SU-DHL-6 (cell line): ENCODE data around the gene ADCY5.

Source experiments
- H2AFZ ChIP-seq: fragments of 200-600 bp; sonication (generic); 2 replicates; pipeline ENCODE4 v1.6.1; 2014; ENCODE audit warnings: low read depth, mild to moderate bottlenecking, moderate library complexity, mixed read lengths, antibody characterized with exemption, low read length; ENCODE audit not compliant: severe bottlenecking
- H3F3A ChIP-seq: fragments of 200-600 bp; shearing (Covaris generic); 2 replicates; pipeline ENCODE4 v1.6.0; 2016; ENCODE audit warnings: antibody characterized with exemption, mild to moderate bottlenecking; ENCODE audit not compliant: insufficient read depth
- H3K27ac ChIP-seq: fragments of 200-600 bp; sonication (generic); 2 replicates; pipeline ENCODE4 v1.5.1; 2016; ENCODE audit warnings: low read depth, mild to moderate bottlenecking, low read length, moderate library complexity, mixed read lengths
- H3K27me3 ChIP-seq: fragments of 200-600 bp; sonication (generic), shearing (Covaris generic); 2 replicates; pipeline ENCODE4 v1.6.0; 2014; ENCODE audit warnings: mild to moderate bottlenecking, low read length
- H3K36me3 ChIP-seq: fragments of 200-600 bp; sonication (generic); 2 replicates; pipeline ENCODE4 v1.6.1; 2014; ENCODE audit warnings: mild to moderate bottlenecking, low read length, mixed read lengths
- H3K4me2 ChIP-seq: fragments of 300-600, 200-600 bp; shearing (Covaris generic), sonication (generic); 2 replicates; pipeline ENCODE4 v1.6.0; 2014; ENCODE audit warnings: low read length, low read depth, mild to moderate bottlenecking; ENCODE audit not compliant: poor library complexity, severe bottlenecking
- H3K4me3 ChIP-seq: fragments of 200-600 bp; sonication (generic); 2 replicates; pipeline ENCODE4 v1.5.1; 2014; ENCODE audit warnings: antibody characterized with exemption, low read length, mild to moderate bottlenecking, mixed read lengths; ENCODE audit not compliant: insufficient read depth, poor library complexity, severe bottlenecking
- H3K79me2 ChIP-seq: fragments of 200-600 bp; sonication (generic); 2 replicates; pipeline ENCODE4 v1.6.1; 2014; ENCODE audit warnings: mild to moderate bottlenecking, low read length, moderate library complexity; ENCODE audit not compliant: insufficient read depth
- H3K9ac ChIP-seq: fragments of 200-600 bp; sonication (generic); 2 replicates; pipeline ENCODE4 v1.7.0; 2014; ENCODE audit warnings: mild to moderate bottlenecking, low read length
- H3K9me2 ChIP-seq: fragments of 200-600 bp; sonication (generic); replicated peaks from 2 replicates; pipeline ENCODE4 v1.6.1; 2014; ENCODE audit warnings: low read length; ENCODE audit not compliant: insufficient read depth
- H3K9me3 ChIP-seq: fragments of 200-600 bp; sonication (generic); 2 replicates; pipeline ENCODE4 v1.6.1; 2014; ENCODE audit warnings: low read length, mixed read lengths; ENCODE audit not compliant: insufficient read depth
- H4K20me1 ChIP-seq: fragments of 200-600 bp; sonication (generic); 2 replicates; pipeline ENCODE4 v1.6.1; 2014; ENCODE audit warnings: low read depth, mild to moderate bottlenecking, antibody characterized with exemption, low read length, moderate library complexity, mixed read lengths
- CTCF ChIP-seq: fragments of 200-600 bp; sonication (generic); IDR thresholded peaks from one replicate; pipeline ENCODE4 v1.5.1; 2017; ENCODE audit warnings: antibody characterized with exemption, mild to moderate bottlenecking, low read length, moderate library complexity; ENCODE audit not compliant: insufficient read depth, poor library complexity, severe bottlenecking
- EZH2phosphoT487 ChIP-seq: fragments of 200-600 bp; sonication (generic), shearing (Covaris generic); conservative IDR thresholded peaks from 2 replicates; pipeline ENCODE4 v1.6.1; 2018; ENCODE audit warnings: mild to moderate bottlenecking, antibody characterized with exemption, low read length, moderate library complexity, mixed read lengths

Gene ADCY5

GRCh38 chr3:123353850-123354233 lies 95.0 kb downstream of the ADCY5 start:
- H3K4me2 ChIP-seq, result no peak overlapping the region
- no peaks in the 10 kb centered on the region for H3F3A ChIP-seq
- H3K9me3 ChIP-seq, result no peaks in the 10 kb centered on the region
- H4K20me1 ChIP-seq, result no peaks in the 10 kb centered on the region
- no peaks in the 10 kb centered on the region for H3K79me2 ChIP-seq
- no peak overlapping the region for H3K27ac ChIP-seq
- no peaks in the 10 kb centered on the region for H3K27me3 ChIP-seq
- no peaks in the 10 kb centered on the region for H3K9me2 ChIP-seq
- no peak overlapping the region for H2AFZ ChIP-seq
- no peak overlapping the region for H3K9ac ChIP-seq
- no peak overlapping the region for H3K4me3 ChIP-seq
- H3K36me3 ChIP-seq, result no peaks in the 10 kb centered on the region
- TF ChIP-seq EZH2phosphoT487, result no peak
- no peak for TF ChIP-seq CTCF

GRCh38 chr3:123353227-123353849 lies 95.6 kb downstream of the ADCY5 start:
- H3F3A ChIP-seq, result no peaks in the 10 kb centered on the region
- no peak overlapping the region for H2AFZ ChIP-seq
- no peaks in the 10 kb centered on the region for H3K9me3 ChIP-seq
- H3K4me2 ChIP-seq, result no peak overlapping the region
- no peak overlapping the region for H3K27ac ChIP-seq
- no peaks in the 10 kb centered on the region for H3K9me2 ChIP-seq
- no peak overlapping the region for H3K4me3 ChIP-seq
- H3K27me3 ChIP-seq, result no peaks in the 10 kb centered on the region
- H3K36me3 ChIP-seq, result no peaks in the 10 kb centered on the region
- no peak overlapping the region for H3K9ac ChIP-seq
- TF ChIP-seq EZH2phosphoT487 (no peak), CTCF (no peak)
- H4K20me1 ChIP-seq, result no peaks in the 10 kb centered on the region
- no peaks in the 10 kb centered on the region for H3K79me2 ChIP-seq

- Histone ChIP-seq H3K27me3 (no peaks in the 10 kb centered on the region), H3F3A (no peaks in the 10 kb centered on the region), H3K4me2 (no peak overlapping the region), H3K79me2 (no peaks in the 10 kb centered on the region), H3K9me3 (no peaks in the 10 kb centered on the region), H3K9me2 (no peaks in the 10 kb centered on the region), H3K27ac (no peak overlapping the region), H3K9ac (no peak overlapping the region), H3K4me3 (no peak overlapping the region), H4K20me1 (no peaks in the 10 kb centered on the region), H2AFZ (no peak overlapping the region), H3K36me3 (no peaks in the 10 kb centered on the region)
- TF ChIP-seq EZH2phosphoT487, result no peak
- no peak for TF ChIP-seq CTCF
Observed at GRCh38 chr3:123352134-123352554, 96.7 kb downstream of the ADCY5 start.

GRCh38 chr3:123351501-123351900 lies 97.4 kb downstream of the ADCY5 start:
- H3K27ac ChIP-seq, result no peak overlapping the region
- H4K20me1 ChIP-seq, result no peaks in the 10 kb centered on the region
- no peaks in the 10 kb centered on the region for H3K9me2 ChIP-seq
- no peaks in the 10 kb centered on the region for H3K9me3 ChIP-seq
- H2AFZ ChIP-seq, result no peak overlapping the region
- H3K9ac ChIP-seq, result no peak overlapping the region
- no peaks in the 10 kb centered on the region for H3F3A ChIP-seq
- H3K4me2 ChIP-seq, result no peak overlapping the region
- no peaks in the 10 kb centered on the region for H3K36me3 ChIP-seq
- no peak overlapping the region for H3K4me3 ChIP-seq
- TF ChIP-seq CTCF (no peak), EZH2phosphoT487 (no peak)
- H3K79me2 ChIP-seq, result no peaks in the 10 kb centered on the region
- no peaks in the 10 kb centered on the region for H3K27me3 ChIP-seq
